Upper lobe of left lung (tissue), 4 donors: ENCODE data around the gene MZT2A.
"Not testable (repeated sequence)": the region's sequence is repeated elsewhere in the genome, so short reads cannot be mapped to it uniquely, and the experiment has no call there.

Experiments
- CTCF ChIP-seq, 6 experiments: fragments of 450-650 bp in 4 of 6; fragments of 200-600 bp in 2 of 6; sonication (generic) in 2 of 6; IDR thresholded peaks; one replicate each; pipeline ENCODE4 v1.5.1; 2016 to 2019; ENCODE audit warnings: antibody characterized with exemption in 6 of 6
- EP300 ChIP-seq, 4 donors: sonication (generic); formaldehyde crosslinking; IDR thresholded peaks; one replicate each; pipeline ENCODE4 v1.5.1; 2017; ENCODE audit warnings: antibody characterized with exemption in 4 of 4, control low read depth in 2 of 4
- POLR2A ChIP-seq, 4 donors: fragments of 450-650 bp; IDR thresholded peaks; one replicate each; pipeline ENCODE4 v1.5.1; 2016 to 2017; ENCODE audit warnings: antibody characterized with exemption in 4 of 4, mild to moderate bottlenecking in 2 of 4
- POLR2AphosphoS5 ChIP-seq, 2 donors: sonication (generic); formaldehyde crosslinking; IDR thresholded peaks; one replicate each; pipeline ENCODE4 v1.5.1; 2017; ENCODE audit warnings: antibody characterized with exemption in 2 of 2

GRCh38 chr2:131473266-131473665 lies 18.9 kb downstream of the MZT2A start:
- TF ChIP-seq CTCF, POLR2AphosphoS5, POLR2A, EP300 (IDR thresholded peaks at IDR 0.05): not testable (repeated sequence)
